GM21390 (cell line): Measurements from ENCODE around the gene BNIPL.
A peak's percentile ranks its signal among the peaks of the same experiment; 100 is the strongest.

Source experiments
- ATAC-seq: cut with Tn5 transposase; IDR thresholded peaks from one replicate; pipeline ENCODE4 v1.9.1; 2021; ENCODE audit not compliant: unreplicated experiment

The BNIPL gene, protein sequence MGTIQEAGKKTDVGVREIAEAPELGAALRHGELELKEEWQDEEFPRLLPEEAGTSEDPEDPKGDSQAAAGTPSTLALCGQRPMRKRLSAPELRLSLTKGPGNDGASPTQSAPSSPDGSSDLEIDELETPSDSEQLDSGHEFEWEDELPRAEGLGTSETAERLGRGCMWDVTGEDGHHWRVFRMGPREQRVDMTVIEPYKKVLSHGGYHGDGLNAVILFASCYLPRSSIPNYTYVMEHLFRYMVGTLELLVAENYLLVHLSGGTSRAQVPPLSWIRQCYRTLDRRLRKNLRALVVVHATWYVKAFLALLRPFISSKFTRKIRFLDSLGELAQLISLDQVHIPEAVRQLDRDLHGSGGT

DNA sequence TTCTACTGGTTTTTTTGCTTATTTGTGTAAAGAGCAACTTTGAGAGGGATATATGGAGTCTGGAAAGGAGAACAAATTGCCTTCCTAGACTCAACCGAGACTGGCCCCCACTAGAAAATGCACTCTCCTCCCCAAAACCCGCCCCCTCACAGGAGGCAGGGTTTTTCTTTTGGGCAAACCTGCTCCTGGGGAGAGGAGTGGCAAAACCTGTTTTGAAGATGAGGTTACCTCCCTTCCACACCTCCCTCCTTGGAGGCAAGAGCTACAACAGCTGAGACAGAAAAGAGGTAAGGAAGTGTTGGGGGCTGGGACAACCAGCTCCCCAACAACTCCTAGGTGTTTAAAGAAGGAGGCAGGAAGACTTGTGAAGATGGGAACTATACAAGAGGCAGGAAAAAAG, at the start of gene BNIPL:
Gene BNIPL, plus strand, starts transcription at position 231 of the 400 bp plus-strand sequence. Its CDS starts 140 bp downstream, at position 371.
- no peak for ATAC-seq

DNA sequence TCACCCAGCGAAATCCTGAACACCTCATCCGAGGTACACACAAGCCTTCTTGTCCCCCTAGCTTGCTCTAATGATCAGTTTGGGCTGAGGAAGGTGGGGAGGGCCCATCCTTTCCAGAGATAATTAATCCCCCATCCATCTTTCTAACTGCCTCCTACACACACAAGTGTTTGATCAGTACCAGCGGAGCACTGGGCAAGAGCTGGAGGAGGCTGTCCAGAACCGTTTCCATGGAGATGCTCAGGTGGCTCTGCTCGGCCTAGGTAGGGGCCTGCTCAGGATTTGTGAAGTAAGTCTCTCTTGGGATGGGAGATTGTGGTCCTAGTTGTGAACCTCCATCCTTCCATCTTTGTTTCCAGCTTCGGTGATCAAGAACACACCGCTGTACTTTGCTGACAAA, 48.5 kb upstream of the BNIPL start:
- no peak for ATAC-seq

DNA sequence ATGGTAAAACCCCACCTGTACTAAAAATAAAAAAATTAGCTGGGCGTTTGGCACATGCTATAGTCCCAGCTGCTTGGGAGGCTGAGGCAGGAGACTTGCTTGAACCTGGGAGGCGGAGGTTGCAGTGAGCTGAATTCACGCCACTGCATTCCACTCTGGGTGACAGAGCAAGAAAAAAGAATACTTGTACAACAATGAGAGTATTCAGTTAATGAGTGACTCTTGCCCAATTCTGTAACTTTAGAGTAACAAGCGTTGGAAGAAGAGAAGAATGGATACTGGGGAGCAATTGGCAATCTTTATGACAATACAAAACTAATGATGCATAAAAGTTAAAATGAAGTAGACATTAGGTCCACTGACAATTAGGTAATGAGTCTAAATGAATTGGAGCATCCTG, 43.8 kb upstream of the BNIPL start:
- ATAC-seq: no peak

DNA sequence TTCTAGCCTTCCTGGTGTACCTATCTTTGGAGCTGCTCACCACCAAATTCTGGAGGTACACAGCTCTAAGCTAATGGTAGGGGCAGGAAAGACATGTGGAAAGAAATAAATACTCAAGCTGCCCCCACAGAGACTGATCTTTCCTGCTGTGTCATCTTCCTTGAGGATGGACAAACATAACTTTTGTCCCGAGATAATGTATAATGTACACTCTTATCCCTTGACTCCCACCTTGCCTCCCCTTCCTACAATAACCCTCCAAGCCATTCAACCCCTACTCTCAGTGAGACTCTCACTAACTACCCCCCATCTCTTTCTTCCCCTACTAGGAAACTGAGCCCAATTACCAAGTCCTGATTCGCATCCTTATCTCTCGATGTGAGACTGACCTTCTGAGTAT, 42.1 kb upstream of the BNIPL start:
- ATAC-seq: no peak

DNA sequence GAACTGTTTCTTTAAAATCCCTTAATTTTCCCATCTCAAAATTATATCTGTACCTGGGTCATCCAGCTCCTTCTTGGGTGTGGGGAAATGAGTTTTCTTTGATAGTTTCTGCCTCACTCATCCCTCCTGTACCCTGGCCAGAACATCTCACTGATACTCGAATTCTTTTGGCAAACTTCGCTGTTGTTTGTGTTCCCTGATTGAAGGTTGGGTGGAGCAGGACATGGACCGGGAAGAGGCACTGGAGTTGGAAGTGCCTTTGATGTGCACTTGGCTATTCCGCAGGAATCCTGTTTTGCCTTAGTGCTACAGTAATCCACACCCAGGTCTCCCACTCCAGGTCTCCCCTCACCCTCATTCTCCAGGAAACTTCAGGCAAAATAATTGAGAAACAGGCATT, 40.9 kb upstream of the BNIPL start:
- ATAC-seq: no peak

DNA sequence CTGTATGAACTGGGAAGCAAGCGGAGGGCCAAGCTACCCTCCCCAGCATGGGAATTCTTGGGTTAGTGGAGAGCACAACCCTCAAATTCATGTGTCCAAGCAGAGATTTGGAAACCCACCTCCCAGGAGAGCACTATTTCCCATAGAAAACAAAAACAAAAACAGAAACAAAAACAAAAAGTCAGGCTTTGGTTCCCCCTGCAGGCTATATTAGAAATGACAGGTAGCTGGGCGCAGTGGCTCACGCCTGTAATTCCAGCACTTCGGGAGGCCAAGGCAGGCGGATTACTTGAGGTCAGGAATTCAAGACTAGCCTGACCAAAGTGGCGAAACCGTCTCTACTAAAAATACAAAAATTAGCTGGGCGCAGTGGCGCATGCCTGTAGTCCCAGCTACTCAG, 40.5 kb upstream of the BNIPL start:
- ATAC-seq: no peak

DNA sequence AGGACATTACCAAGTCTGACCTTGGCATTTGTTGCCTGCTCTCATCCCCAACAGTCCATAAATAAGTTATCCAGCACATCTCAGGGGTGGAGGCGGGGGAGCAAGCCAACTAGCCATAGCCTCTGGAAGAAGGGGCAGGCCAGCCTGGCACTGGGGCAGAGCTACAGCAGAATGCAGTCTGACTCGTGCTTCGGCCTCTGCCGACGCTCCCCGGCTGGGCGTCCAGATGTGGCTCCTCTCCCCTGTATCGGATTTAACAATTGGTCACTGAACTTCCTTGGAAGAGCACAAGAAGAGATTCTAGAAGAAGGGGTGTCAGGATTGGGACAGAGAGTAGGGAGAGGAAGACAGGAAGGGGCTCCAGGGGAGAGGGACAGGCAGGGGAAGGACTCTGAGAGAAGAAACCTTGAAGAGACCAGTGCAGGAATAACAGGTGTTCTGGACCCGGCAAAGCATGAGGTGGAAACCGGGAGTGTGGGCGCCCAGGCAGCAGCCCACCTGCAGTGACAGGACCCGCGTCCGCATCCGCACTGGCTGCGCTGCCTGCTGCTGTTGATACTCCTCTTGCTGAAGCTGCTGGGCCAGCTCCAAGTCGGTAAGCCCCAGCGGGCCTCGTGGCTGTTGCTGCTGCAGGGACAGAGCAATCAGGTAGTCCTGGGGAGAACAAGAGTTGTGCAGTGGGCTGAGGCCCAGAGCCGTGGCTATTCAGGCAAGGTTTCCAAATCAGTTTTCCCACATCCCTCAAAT, 39.1 kb upstream of the BNIPL start:
- ATAC-seq: no peak

DNA sequence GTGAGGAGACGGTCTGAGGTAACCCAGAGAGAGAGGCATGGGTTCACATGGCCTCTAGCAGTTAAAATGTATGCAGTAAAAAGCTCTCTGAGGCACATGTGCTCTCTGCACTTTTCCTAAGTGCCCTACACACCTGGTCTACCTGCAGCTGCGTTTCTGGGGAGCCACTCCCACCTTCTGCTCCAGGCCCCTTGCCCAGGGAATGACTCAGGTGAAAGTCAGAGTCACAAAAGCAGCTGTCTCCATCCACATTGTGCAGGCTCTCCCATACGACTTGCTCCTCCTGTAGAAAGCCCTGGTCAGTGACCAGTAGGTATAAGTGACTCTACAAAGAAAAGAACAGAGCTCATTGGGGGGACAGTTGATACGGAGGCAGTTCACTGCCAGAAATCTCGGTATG, 38.4 kb upstream of the BNIPL start:
- no peak for ATAC-seq

DNA sequence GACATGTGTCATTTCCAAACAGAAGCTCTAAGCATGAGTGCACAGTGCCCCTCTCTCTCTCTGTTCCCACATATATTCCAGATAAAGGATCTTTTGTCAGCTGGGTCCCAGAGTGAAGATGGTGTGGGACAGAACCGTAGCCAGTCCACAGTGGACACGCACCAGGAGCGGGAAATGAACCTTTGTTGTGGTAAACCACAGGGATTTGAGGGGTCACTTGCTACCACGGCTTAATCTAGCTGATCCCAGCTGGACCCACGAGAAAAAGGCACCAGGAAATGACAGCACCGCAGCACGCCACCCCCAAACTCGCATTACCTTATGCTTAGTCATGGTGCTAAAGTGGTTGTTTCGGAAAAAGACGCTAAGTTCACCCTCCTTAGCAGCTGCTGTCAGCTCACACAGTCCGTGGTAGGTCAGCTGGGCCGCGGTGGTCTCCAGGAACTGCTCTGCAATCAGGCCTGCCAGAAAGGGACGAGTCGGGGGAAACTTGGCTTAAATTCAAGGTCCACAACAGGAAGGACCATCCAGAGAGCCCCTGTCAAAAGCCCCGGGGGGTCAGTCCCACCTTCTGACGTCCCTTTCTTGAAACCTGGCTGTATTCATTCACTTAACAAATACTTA, 37.2 kb upstream of the BNIPL start:
- ATAC-seq: no peak

DNA sequence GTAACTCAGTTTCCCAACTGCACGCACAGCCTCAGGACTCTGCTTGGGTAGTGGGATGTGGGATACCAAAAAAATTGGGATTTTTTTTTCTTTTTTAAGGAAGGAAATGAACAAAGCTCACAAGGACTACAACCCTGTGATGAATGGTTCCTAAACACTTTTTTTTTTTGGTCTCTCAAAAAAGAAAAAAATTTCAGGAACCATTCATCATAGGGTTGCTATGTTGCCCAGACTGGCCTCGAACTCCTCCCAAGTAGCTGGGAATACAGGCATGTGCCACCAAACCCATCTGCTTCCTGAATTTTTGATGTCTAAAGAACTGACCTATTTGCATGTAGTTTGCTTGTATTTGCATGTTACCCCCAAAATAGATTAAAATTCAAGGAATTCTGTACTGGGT, 36.5 kb upstream of the BNIPL start:
- ATAC-seq: no peak

DNA sequence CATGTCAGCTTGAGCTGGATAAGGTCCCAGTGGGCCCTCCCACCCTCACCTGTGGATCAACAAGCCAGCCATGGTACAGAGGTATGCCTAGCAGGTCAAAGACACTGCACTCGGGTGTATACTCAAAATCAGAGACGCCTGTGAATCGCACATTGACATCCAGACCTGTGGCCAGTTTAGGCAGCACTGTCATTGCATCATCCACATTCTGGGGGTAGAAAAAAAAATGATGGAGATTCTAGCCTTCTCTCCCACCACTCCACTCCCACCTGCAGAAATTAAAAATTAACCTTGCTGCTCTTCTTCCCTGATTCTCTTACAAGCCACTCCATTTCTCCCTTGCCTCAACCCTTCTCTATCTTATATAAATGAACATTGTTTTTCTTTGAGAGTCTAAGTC, 36.0 kb upstream of the BNIPL start:
- no peak for ATAC-seq

DNA sequence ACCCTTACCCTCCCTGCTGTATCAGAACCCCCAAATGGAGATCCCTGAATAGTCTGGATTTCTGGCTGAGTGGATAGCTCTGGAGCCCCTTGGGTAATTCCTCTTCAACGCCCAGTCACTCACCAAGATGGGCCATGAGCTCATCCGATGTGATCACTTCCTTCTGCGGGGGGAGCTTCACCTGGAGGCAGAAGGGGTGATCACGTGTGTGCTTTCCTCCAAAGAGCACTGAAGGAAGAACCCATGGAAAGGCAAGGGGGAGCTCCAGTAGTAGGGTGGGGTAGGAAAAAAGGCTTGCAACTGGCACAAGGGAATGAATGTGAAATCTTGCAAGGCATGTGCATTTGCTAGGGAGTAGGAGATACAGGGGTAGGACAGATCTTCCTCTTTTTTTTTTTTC, 34.8 kb upstream of the BNIPL start:
- no peak for ATAC-seq

DNA sequence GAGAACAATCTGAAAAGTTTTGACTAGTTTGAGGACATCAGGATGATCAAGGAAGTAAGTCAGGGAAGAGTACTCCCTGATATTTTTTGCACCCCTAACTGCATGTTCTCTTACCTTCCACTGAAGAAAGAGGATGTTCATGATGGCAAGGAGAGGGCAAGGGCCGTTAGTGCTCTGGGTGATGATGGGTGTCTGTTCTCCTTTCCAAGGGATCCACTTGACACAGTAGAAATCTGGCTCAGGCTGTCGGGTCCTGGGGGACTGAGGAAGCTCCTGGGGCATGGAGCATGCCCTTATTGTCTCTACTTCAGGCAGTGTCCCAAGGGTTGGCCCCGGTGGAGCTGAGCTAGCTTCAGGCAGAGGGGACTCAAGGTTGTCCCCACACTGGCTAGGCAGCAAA, 34.3 kb upstream of the BNIPL start:
- ATAC-seq: no peak

DNA sequence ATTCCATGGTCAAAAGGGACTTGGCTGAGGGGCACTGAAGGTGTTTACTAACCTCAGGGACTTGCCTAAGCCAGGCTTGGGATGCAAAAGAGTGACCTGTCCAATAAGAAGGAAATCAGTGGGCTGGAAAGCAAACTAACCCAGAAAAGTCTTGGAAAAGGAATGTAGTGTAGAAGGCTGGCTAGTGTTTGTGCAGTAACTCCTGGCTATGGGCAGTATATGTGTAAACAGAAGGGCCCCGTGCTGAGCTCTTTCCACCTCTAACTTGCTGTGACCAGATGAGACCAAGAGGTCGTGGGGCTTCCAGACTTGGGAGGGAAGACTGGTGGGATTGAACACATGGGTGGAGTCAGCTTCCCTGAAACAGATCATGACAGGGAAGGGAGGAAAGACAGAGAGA, 33.8 kb upstream of the BNIPL start:
- no peak for ATAC-seq

DNA sequence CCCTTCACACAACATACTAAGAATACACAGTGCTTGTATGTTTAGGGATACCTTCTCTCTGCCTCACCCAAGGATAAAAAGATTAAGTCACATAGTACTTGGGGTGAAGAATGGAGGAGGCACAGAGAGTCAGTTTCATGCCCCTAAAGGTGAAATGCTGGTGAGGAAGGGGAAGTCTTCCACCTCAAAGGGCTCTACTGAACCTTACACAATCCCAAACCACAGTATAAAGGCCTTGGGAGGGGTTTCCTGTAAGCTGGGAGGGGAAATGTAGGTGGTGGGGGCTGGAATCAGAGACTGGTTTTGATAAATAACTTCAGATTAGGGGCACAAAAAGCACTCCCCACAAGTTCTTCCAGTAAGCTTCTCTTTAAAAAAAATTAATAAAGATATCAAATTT, 33.2 kb upstream of the BNIPL start:
- no peak for ATAC-seq

DNA sequence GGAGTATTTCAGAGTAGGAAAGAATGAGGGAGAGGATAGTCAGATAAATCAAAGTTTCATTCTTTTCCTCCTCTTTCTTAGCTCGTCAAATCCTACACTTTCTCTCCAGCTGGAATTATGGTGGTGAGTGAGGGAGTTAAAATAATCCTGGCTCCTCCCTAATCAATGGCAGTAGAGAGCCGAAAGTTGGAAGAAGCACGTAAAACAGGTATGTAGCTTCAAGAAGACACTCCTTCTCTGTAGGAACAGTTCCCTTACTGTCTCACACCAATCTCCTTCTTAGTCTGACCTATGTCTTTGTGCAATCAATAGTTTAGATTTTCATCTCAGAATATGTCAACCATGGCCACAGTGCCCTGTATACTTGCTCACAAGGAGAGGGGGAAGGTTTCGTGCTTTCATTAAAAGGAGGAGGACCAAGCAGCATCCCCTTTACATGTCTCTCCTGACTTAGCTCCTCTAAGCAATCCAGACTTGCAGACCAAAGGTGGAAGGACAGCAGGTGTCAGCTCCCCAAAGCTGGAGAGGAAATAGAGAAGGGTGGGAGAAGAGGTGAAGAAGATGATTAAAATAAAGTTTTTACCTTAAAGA, 30.6 kb upstream of the BNIPL start:
- no peak for ATAC-seq

DNA sequence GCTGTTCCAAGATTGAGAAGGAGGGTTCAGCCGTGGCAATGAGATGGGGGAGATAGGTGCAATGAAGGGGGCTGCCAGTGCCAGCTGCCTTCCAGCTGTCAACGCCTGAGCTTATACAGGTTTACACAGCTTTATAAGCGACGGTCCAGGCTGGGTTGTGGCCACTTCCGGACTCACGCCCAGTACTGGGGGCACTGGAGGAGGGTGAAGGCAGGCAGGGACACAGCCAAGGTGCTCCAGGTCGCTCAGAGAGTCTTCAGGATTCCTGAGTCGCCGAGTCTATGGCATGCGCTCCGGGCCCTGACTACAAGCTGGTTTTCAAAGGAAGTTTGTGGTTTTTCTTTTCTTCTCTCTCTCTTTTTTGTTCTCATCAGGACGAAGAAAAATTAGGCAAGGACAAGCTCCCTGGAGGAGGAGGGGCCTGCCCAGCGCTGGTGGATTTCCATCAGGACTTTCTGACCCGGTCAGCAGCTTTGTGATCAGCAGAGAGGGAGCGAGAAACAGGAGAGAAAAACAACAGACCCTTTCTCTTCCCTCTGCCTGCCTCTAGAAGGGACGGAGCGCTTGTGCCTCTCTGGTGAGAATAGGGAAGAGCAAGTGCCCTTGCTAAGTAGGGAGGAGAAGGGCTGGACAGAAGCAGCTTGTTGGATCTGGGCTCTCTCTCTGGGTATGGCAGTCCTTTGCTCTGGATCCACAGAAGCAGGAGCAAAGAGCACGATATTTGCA, 29.9 kb upstream of the BNIPL start, which contains the start of gene MINDY1:
Gene MINDY1, minus strand, starts transcription at position 576 of the 726 bp plus-strand sequence. CDS start 4,285 bp downstream, outside the sequence.
- no peak for ATAC-seq

DNA sequence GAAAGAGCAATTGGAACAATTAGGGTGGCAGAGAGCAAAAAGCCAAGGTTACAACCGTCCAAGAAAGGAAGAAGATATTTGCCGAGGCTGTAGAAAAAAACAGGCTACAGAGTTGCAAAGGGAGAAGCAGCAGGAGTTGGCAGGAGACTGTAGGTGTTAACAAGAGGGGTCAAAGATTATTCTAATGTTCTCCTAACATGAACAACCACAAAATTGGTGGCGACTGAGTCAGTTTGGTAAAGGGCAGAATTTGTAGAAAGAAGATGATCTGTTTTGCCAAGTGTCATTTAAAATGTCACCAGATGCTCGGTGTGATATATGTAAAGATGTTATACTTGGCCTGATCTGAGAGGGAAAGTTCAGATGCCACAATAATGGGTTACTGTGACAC, 28.5 kb upstream of the BNIPL start:
- no peak for ATAC-seq

DNA sequence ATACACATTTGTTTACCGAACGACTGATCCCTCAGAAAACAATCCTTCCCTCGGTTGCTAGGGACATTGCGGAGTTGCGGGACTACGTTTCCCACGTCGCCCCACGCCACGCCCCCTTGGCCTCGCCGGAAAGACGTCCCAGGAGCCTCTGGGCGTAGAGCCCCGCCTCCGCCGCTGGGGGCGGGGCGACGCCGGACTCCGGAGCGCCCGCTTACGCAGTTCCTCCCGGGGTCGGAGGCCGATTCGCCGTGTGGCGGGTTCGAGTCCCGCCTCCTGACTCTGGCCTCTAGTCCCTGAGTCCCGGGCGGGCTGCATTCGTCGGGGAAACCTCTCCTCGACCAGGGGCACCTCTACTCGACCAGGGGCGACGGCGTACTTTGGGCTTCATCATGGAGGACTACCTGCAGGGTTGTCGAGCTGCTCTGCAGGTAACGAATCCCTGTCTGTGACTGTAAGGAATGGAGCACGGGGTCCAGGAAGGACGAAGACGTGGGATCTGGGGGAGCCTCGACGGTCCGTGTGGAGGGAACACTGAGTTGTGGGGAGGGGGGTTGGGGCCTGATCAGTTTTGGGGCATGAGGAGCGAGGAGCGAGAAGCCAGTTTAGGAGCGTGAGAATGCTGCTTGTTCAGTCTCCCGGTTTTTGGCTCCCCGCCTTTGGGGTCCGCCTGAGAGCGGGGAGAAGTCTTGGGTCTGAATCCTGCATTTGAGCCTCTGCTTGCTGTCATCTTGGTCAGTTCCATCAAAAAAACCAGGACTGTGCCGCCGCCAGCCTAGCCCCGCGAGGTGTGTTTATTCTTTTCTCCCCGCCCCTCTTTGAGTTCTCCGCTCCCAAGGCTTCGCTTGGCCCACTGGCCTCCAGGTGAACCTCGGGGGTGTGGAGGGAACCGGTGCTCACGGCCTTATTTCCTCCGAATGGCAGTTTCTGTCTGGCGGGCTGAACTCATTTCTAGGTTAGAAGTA, 27.9 kb upstream of the BNIPL start, which contains the start of gene PRUNE1:
Gene PRUNE1, plus strand, starts transcription at position 206 of the 962 bp plus-strand sequence. Its CDS starts 184 bp downstream, at position 390.
- ATAC-seq: peak; percentile 76

DNA sequence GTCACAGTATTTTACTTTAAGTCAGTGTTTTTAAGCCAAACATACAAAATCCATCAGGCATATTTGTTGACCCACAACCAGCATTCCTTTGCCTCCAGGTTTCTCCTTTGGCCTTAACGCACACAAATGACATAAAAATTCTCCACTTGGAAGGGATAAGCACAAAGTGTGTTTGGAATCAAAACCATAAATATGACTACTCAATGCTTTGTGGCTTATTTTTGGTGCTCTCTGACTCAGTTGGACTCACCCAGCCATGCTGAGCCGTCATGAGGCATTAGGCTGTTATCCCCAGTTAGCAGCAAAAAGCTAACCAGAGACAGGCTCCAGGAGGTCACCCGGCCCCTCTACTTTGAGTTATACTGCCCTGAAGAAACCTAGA, 27.2 kb upstream of the BNIPL start:
- ATAC-seq: no peak
